SK-N-SH (cell line): ENCODE measurements around the gene SGPL1.

ENCODE experiments used
- CTCF ChIP-seq: fragments of 200-600 bp; sonication (generic); IDR thresholded peaks from 2 replicates; pipeline ENCODE4 v1.6.1; 2017; ENCODE audit warnings: antibody characterized with exemption, mild to moderate bottlenecking, moderate library complexity
- NRF1 ChIP-seq: IDR thresholded peaks from 2 replicates; pipeline ENCODE4 v1.6.1; 2012; ENCODE audit warnings: low read depth, mild to moderate bottlenecking, low read length
- SMC3 ChIP-seq: IDR thresholded peaks from 2 replicates; pipeline ENCODE4 v1.6.1; 2012; ENCODE audit warnings: low read depth, low read length, improper control_type of control experiment
- USF2 ChIP-seq: fragments of 150-350 bp; IDR thresholded peaks from 2 replicates; pipeline ENCODE4 v1.6.1; 2017; ENCODE audit warnings: antibody characterized with exemption, low read length, low read depth, borderline replicate concordance

GRCh38 chr10:70853038-70853437, 37.3 kb downstream of the SGPL1 start:
- TF ChIP-seq SMC3 (no peak), CTCF (no peak), NRF1 (no peak), USF2 (no peak)
